ENCODE data around the gene CACNA1A.

Gene CACNA1A

GRCh38 chr19:13309864-13310263 is 196.4 kb downstream of the CACNA1A start:
- DNase-seq (ENCODE audit: low spot score) = no peak

GRCh38 chr19:13303381-13304129 is 202.7 kb downstream of the CACNA1A start:
- DNase-seq (ENCODE audit: low spot score) = no peak

GRCh38 chr19:13302526-13303270 is 203.6 kb downstream of the CACNA1A start:
- DNase-seq (ENCODE audit: low spot score) = peak; percentile 47

- no peak for DNase-seq (ENCODE audit: low spot score)
These were observed 204.5 kb downstream of the CACNA1A start for GRCh38 chr19:13301627-13302334.

- DNase-seq (ENCODE audit: low spot score) = no peak
These were observed 205.8 kb downstream of the CACNA1A start for GRCh38 chr19:13300421-13301030.

GRCh38 chr19:13299838-13300237 is 206.4 kb downstream of the CACNA1A start:
- DNase-seq (ENCODE audit: low spot score) = no peak

GRCh38 chr19:13298565-13299481 is 207.5 kb downstream of the CACNA1A start:
- DNase-seq (ENCODE audit: low spot score) = no peak

GRCh38 chr19:13297023-13297422 is 209.3 kb downstream of the CACNA1A start:
- no peak for DNase-seq (ENCODE audit: low spot score)

- no peak for DNase-seq (ENCODE audit: low spot score)
These were observed 211.3 kb downstream of the CACNA1A start for GRCh38 chr19:13294812-13295567.

GRCh38 chr19:13291913-13292312 is 214.4 kb downstream of the CACNA1A start:
- no peak for DNase-seq (ENCODE audit: low spot score)

GRCh38 chr19:13290741-13291140 is 215.5 kb downstream of the CACNA1A start:
- DNase-seq (ENCODE audit: low spot score) = no peak

GRCh38 chr19:13289295-13289694 is 217.0 kb downstream of the CACNA1A start:
- DNase-seq (ENCODE audit: low spot score) = no peak

- DNase-seq (ENCODE audit: low spot score) = no peak
These were observed 219.9 kb downstream of the CACNA1A start for GRCh38 chr19:13286195-13286985.

- no peak for DNase-seq (ENCODE audit: low spot score)
These were observed 221.1 kb downstream of the CACNA1A start for GRCh38 chr19:13284929-13285928.

GRCh38 chr19:13283871-13284270 is 222.4 kb downstream of the CACNA1A start:
- no peak for DNase-seq (ENCODE audit: low spot score)

GRCh38 chr19:13282486-13283065 is 223.7 kb downstream of the CACNA1A start:
- DNase-seq (ENCODE audit: low spot score) = no peak

GRCh38 chr19:13281567-13282291 is 224.6 kb downstream of the CACNA1A start:
- DNase-seq (ENCODE audit: low spot score) = peak; percentile 33

Measured in AG20443 (cell line).